Measurements from ENCODE around the gene MYH7. TPM values are rescaled to one million over a fixed set of nuclear protein-coding genes. Genes with fewer than 3 reads are reported as not detected.
"Not testable (repeated sequence)": the region's sequence is repeated elsewhere in the genome, so short reads cannot be mapped to it uniquely, and the experiment has no call there.

The MYH7 gene
- total RNA-seq, 1 experiment from 2014 or later: not detected

- TF ChIP-seq CTCF (IDR thresholded peaks at IDR 0.05; ENCODE audit: unreplicated experiment): no peak
- Mint-ChIP-seq H3K36me3 (ENCODE audit: insufficient read depth, unreplicated experiment) (no peaks in the 10 kb centered on the region), H3K4me3 (ENCODE audit: unreplicated experiment) (no peak overlapping the region), H3K27ac (ENCODE audit: low read depth, unreplicated experiment) (no peak overlapping the region), H3K27me3 (ENCODE audit: insufficient read depth, unreplicated experiment) (peaks cover 89% of the 10 kb centered on the region), H3K9me3 (ENCODE audit: unreplicated experiment) (no peaks in the 10 kb centered on the region), H3K4me1 (ENCODE audit: insufficient read depth, unreplicated experiment) (no peaks in the 10 kb centered on the region)
- CTCF ChIA-PET: interaction anchor here (0.6 to 7.8 kb wide), 3 partner anchors 8 to 67 kb away, joined by 3 to 74 read pairs (median 3); no protein-coding TSS in a partner anchor
- no TSS peak for BruUV-seq (replicated peaks)
- intact Hi-C loops (cut with micrococcal nuclease): no loop called here
- no peak for DNase-seq (ENCODE audit: unreplicated experiment)
- POLR2A ChIA-PET: no interaction called here
Measured at GRCh38 chr14:23387916-23388882, 47.3 kb downstream of the MYH7 start.

GRCh38 chr14:23386999-23387398 lies 48.5 kb downstream of the MYH7 start:
- Mint-ChIP-seq H3K4me3 (ENCODE audit: unreplicated experiment) (no peak overlapping the region), H3K27ac (ENCODE audit: low read depth, unreplicated experiment) (no peak overlapping the region), H3K4me1 (ENCODE audit: insufficient read depth, unreplicated experiment) (no peaks in the 10 kb centered on the region), H3K36me3 (ENCODE audit: insufficient read depth, unreplicated experiment) (no peaks in the 10 kb centered on the region), H3K27me3 (ENCODE audit: insufficient read depth, unreplicated experiment) (peaks cover 89% of the 10 kb centered on the region), H3K9me3 (ENCODE audit: unreplicated experiment) (no peaks in the 10 kb centered on the region)
- no TSS peak for BruUV-seq (replicated peaks)
- ChIA-PET CTCF (interaction anchor here (0.6 to 2.1 kb wide), 3 partner anchors 20 to 167 kb away, joined by 3 to 6 read pairs (median 4); no protein-coding TSS in a partner anchor), POLR2A (no interaction called here)
- no peak for DNase-seq (ENCODE audit: unreplicated experiment)
- intact Hi-C loops (cut with micrococcal nuclease): no loop called here
- TF ChIP-seq CTCF (IDR thresholded peaks at IDR 0.05; ENCODE audit: unreplicated experiment): no peak

GRCh38 chr14:23386266-23386657 lies 49.2 kb downstream of the MYH7 start:
- DNase-seq (ENCODE audit: unreplicated experiment); H3K4me3 Mint-ChIP-seq (ENCODE audit: unreplicated experiment); BruUV-seq (replicated peaks); H3K9me3 Mint-ChIP-seq (ENCODE audit: unreplicated experiment); intact Hi-C loops (cut with micrococcal nuclease); H3K4me1 Mint-ChIP-seq (ENCODE audit: insufficient read depth, unreplicated experiment); H3K27ac Mint-ChIP-seq (ENCODE audit: low read depth, unreplicated experiment); H3K36me3 Mint-ChIP-seq (ENCODE audit: insufficient read depth, unreplicated experiment); POLR2A ChIA-PET: not testable (repeated sequence)
- CTCF ChIA-PET: interaction anchor here (0.6 to 2.1 kb wide), 4 partner anchors 10 to 171 kb away, joined by 3 to 6 read pairs (median 4); partner anchors contain the start of gene CMTM5
- peaks cover 89% of the 10 kb centered on the region for H3K27me3 Mint-ChIP-seq (ENCODE audit: insufficient read depth, unreplicated experiment)

- H3K36me3 Mint-ChIP-seq (ENCODE audit: insufficient read depth, unreplicated experiment): no peaks in the 10 kb centered on the region
- no peak for TF ChIP-seq CTCF (IDR thresholded peaks at IDR 0.05; ENCODE audit: unreplicated experiment)
- no peaks in the 10 kb centered on the region for H3K4me1 Mint-ChIP-seq (ENCODE audit: insufficient read depth, unreplicated experiment)
- no peak overlapping the region for H3K4me3 Mint-ChIP-seq (ENCODE audit: unreplicated experiment)
- no peak overlapping the region for H3K27ac Mint-ChIP-seq (ENCODE audit: low read depth, unreplicated experiment)
- POLR2A ChIA-PET: no interaction called here
- BruUV-seq (replicated peaks): no TSS peak
- intact Hi-C loops (cut with micrococcal nuclease): no loop called here
- no peaks in the 10 kb centered on the region for H3K9me3 Mint-ChIP-seq (ENCODE audit: unreplicated experiment)
- H3K27me3 Mint-ChIP-seq (ENCODE audit: insufficient read depth, unreplicated experiment): peaks cover 89% of the 10 kb centered on the region
- DNase-seq (ENCODE audit: unreplicated experiment): no peak
- CTCF ChIA-PET: interaction anchor here (0.6 to 2.1 kb wide), 4 partner anchors 9 to 172 kb away, joined by 3 to 6 read pairs (median 4); partner anchors contain the start of genes CMTM5 and IL25
Measured at GRCh38 chr14:23385642-23386265, 49.7 kb downstream of the MYH7 start.
